ENCODE results near the gene TMEM258. TPM values are rescaled to one million over a fixed set of nuclear protein-coding genes. Genes with fewer than 3 reads are reported as not detected.
A peak's percentile ranks its signal among the peaks of the same experiment; 100 is the strongest.

Gene TMEM258
- polyA plus RNA-seq, 3 donors from 2014 or later: 160 to 274 (median 225) TPM

GRCh38 chr11:61832207-61832606 is 39.8 kb upstream of the TMEM258 start:
- Mint-ChIP-seq H3K36me3 (no peaks in the 10 kb centered on the region), H3K4me1 (peaks cover 80% of the 10 kb centered on the region in 2 donors), H3K27me3 (ENCODE audit: low read depth in 3 of 3) (peaks cover 0 to 6% (median 4%) of the 10 kb centered on the region in 3 donors), H3K27ac (peak overlapping the region; percentile 55 to 97 (median 95)), H3K4me3 (peak overlapping the region in 1 of 5 donors; percentile 11), H3K9me3 (no peaks in the 10 kb centered on the region)
- no peak for DNase-seq

- Mint-ChIP-seq H3K27ac (peak overlapping the region; percentile 24 to 97 (median 76)), H3K27me3 (ENCODE audit: low read depth in 3 of 3) (peaks cover 0 to 6% (median 4%) of the 10 kb centered on the region in 3 donors), H3K9me3 (no peaks in the 10 kb centered on the region), H3K4me3 (peak overlapping the region; percentile 18 to 93 (median 90)), H3K4me1 (peaks cover 71 to 73% of the 10 kb centered on the region in 2 donors), H3K36me3 (no peaks in the 10 kb centered on the region)
- no peak for DNase-seq
These were observed 38.1 kb upstream of the TMEM258 start for GRCh38 chr11:61830237-61831105.

GRCh38 chr11:61829806-61830205 is 37.4 kb upstream of the TMEM258 start:
- Mint-ChIP-seq H3K9me3 (no peaks in the 10 kb centered on the region), H3K27ac (peak overlapping the region in 4 of 6 donors; percentile 0 to 94 (median 75)), H3K4me1 (peaks cover 65 to 67% of the 10 kb centered on the region in 2 donors), H3K4me3 (peak overlapping the region; percentile 90 to 95 (median 92)), H3K27me3 (ENCODE audit: low read depth in 3 of 3) (peaks cover 0 to 6% (median 2%) of the 10 kb centered on the region in 3 donors), H3K36me3 (no peaks in the 10 kb centered on the region)
- no peak for DNase-seq

DNA sequence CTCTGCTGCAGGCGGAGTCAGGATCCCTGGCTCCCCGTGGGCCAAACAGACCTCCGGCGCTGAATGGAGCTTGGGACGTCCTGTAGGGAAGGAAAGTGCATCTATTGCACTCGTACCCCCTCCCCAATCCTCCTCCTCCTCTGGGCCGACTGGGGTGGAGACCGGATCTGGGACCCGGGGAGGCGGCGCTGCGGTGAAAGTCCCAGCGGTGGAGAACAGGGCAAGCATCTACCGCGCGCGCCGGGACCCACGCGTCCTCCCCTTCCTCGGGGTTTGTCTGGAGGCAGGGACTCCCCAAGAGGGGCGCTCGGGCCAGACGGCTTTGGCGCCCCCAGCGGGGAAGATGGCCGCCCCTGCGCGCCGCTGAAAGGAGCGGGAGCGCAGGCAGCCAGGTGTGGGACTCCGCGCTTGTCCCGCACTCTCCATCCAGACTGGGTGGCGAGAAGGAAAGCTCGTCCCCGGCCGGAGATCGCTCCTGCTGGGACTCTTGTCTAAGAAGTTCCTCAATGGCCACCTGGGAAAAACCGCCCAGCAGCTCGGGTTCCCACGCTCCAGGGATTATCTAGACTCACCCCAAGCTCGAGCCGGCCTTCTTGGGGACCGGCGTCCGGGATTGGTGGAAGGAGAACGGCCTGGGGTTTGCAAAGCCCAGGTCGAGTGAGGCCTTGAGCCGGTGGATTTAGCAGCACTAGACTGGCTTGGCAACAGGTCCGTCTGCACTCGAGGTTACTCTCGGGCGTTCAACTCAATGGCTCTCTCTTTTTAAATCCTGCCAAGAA is 36.4 kb upstream of the TMEM258 start:
- peak overlapping the region; percentile 90 to 95 (median 92) for H3K4me3 Mint-ChIP-seq
- H3K36me3 Mint-ChIP-seq: no peaks in the 10 kb centered on the region
- peak overlapping the region; percentile 48 to 94 (median 82) for H3K27ac Mint-ChIP-seq
- H3K4me1 Mint-ChIP-seq: peaks cover 56 to 57% of the 10 kb centered on the region in 2 donors
- peak; percentile 44 to 50 (median 48) for DNase-seq
- no peaks in the 10 kb centered on the region for H3K9me3 Mint-ChIP-seq
- peaks cover 0 to 3% (median 2%) of the 10 kb centered on the region in 3 donors for H3K27me3 Mint-ChIP-seq (ENCODE audit: low read depth in 3 of 3)

GRCh38 chr11:61828379-61828628 is 35.9 kb upstream of the TMEM258 start:
- Mint-ChIP-seq H3K4me3 (peak overlapping the region; percentile 90 to 95 (median 92)), H3K27me3 (ENCODE audit: low read depth in 3 of 3) (peaks cover 0 to 2% (median 2%) of the 10 kb centered on the region in 3 donors), H3K4me1 (peaks cover 50 to 52% of the 10 kb centered on the region in 2 donors), H3K27ac (peak overlapping the region; percentile 48 to 94 (median 82)), H3K9me3 (no peaks in the 10 kb centered on the region), H3K36me3 (no peaks in the 10 kb centered on the region)
- DNase-seq: no peak

DNA sequence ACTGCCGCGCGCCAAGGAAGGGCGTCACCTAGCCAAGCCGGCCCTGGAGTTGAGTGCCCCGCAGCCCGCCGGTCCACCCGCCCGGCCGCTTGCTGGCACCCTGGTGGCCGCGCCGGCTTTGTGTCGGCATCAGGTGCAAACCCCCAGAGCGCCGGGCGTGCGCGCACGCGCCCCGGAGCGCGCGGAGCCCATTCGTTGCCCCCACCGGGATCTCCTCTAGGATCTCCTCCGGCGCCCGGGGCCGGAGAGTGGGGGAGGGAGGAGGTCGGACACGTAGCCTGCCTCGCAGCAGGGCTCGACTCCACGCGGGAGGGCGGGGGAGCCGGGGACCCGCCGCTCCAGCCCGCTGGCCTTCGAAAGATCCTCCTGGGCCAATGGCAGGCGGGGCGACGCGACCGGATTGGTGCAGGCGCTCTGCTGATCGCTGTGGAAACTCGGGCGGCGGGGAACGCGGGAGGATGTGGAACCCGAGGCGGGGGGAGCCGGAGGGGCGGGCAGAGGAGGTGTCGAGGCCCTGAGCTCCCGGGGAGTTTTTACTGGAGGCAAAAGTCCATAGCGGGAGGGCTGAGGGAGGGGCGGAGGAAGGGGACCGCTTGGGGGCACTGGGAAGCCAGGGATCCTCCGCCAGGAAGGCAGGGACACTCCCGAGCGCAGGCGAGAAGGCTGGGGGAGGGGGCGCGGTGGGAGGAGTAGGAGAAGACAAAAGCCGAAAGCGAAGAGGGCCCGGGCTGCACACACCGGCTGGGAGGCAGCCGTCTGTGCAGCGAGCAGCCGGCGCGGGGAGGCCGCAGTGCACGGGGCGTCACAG is 35.4 kb upstream of the TMEM258 start, which contains the start of gene FADS2:
TSS of gene FADS2 (plus strand) at position 730 of the 808 bp plus-strand sequence. CDS start 91 bp downstream, outside the sequence.
- DNase-seq: peak; percentile 77 to 82 (median 78)
- Mint-ChIP-seq H3K27me3 (ENCODE audit: low read depth in 3 of 3) (peaks cover 0 to 2% (median 2%) of the 10 kb centered on the region in 3 donors), H3K36me3 (no peaks in the 10 kb centered on the region), H3K9me3 (no peaks in the 10 kb centered on the region), H3K4me3 (peak within 1 kb of the TSS; percentile 90 to 95 (median 92)), H3K4me1 (peaks cover 45 to 46% of the 10 kb centered on the region in 2 donors), H3K27ac (peak within 1 kb of the TSS; percentile 60 to 94 (median 82))

GRCh38 chr11:61826930-61827570 is 34.7 kb upstream of the TMEM258 start:
- Mint-ChIP-seq H3K27me3 (ENCODE audit: low read depth in 3 of 3) (peaks cover 0 to 2% (median 2%) of the 10 kb centered on the region in 3 donors), H3K9me3 (no peaks in the 10 kb centered on the region), H3K4me1 (peaks cover 39 to 42% of the 10 kb centered on the region in 2 donors), H3K4me3 (peak overlapping the region; percentile 90 to 95 (median 92)), H3K27ac (peak overlapping the region; percentile 60 to 93 (median 82)), H3K36me3 (no peaks in the 10 kb centered on the region)
- peak in 1 of 3 donors; percentile 5 for DNase-seq

DNA sequence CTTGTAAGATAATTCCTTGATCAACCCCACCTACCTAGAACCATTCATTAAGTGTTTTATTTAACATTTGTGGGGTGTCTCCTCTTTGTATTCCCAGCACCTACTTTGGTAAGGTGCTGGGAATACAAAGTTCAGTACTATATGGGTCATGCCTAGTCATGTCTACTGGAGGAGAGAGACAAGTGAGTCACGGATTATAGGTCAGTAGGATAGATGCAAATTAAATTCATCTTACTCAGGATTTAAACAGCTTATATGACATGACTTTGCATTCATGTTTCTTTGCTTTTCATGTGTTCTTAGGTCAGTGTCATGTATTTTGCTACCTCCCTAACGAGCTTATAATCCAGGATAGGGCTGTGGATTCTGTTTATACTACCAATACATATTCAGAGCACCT is 27.8 kb upstream of the TMEM258 start:
- peaks cover 9 to 15% of the 10 kb centered on the region in 2 donors for H3K4me1 Mint-ChIP-seq
- H3K27me3 Mint-ChIP-seq (ENCODE audit: low read depth in 3 of 3): peaks cover 2 to 4% (median 2%) of the 10 kb centered on the region in 3 donors
- no peak overlapping the region for H3K27ac Mint-ChIP-seq
- no peak overlapping the region for H3K4me3 Mint-ChIP-seq
- H3K36me3 Mint-ChIP-seq: no peaks in the 10 kb centered on the region
- no peaks in the 10 kb centered on the region for H3K9me3 Mint-ChIP-seq
- DNase-seq: no peak

GRCh38 chr11:61817471-61818202 is 25.2 kb upstream of the TMEM258 start:
- H3K27me3 Mint-ChIP-seq (ENCODE audit: low read depth in 3 of 3): peaks cover 2 to 4% (median 4%) of the 10 kb centered on the region in 3 donors
- H3K9me3 Mint-ChIP-seq: no peaks in the 10 kb centered on the region
- peak overlapping the region in 5 of 6 donors; percentile 37 to 71 (median 65) for H3K27ac Mint-ChIP-seq

GRCh38 chr11:61816736-61817455 is 24.5 kb upstream of the TMEM258 start, which contains the start of gene FADS1:
Gene FADS1 (minus strand): TSS chr11:61817003. CDS start chr11:61816929, 74 bp downstream.
- DNase-seq: peak; percentile 77 to 78 (median 78)
- Mint-ChIP-seq H3K4me3 (peak within 1 kb of the TSS; percentile 89 to 96 (median 95)), H3K36me3 (peaks cover 0 to 2% (median 0%) of the 10 kb centered on the region in 3 donors), H3K4me1 (peaks cover 13 to 22% of the 10 kb centered on the region in 2 donors), H3K9me3 (no peaks in the 10 kb centered on the region), H3K27me3 (ENCODE audit: low read depth in 3 of 3) (peaks cover 3 to 4% (median 4%) of the 10 kb centered on the region in 3 donors), H3K27ac (peak within 1 kb of the TSS; percentile 48 to 93 (median 86))

More at GRCh38 chr11:61817471-61818202, 25.2 kb upstream of the TMEM258 start:
- peak overlapping the region; percentile 79 to 95 (median 84) for H3K4me3 Mint-ChIP-seq
- no peaks in the 10 kb centered on the region for H3K36me3 Mint-ChIP-seq
- DNase-seq: no peak
- H3K4me1 Mint-ChIP-seq: peaks cover 13 to 22% of the 10 kb centered on the region in 2 donors

Data from immature natural killer cell (primary cell).